Fibroblast of the conjunctiva (primary cell): ENCODE data around the gene ADSS1.
"Not testable (repeated sequence)": the region's sequence is repeated elsewhere in the genome, so short reads cannot be mapped to it uniquely, and the experiment has no call there.

Experiments used
- DNase-seq: peaks from one replicate; pipeline ENCODE4 v3.0.0-alpha.2; 2010; ENCODE audit warnings: low read depth

Gene ADSS1

DNA sequence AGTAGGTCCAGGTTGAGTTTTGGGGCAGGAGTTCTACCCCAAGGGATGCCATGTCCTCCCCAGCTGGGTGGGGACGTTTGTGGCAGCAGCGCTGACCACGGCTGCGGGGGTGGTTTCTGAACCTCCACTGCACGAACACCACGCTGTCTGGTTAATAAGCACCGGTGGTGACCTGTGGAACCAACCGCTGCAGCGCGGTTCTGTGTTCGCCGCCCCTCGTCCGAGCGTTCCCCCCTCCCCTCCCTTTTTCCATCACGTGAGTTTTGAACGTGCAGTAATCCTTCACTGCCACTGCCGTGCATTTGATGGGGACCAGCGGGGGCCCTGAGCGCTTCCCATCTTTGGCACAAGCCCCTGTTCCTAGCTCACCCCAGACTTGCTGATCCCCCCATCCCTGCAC, 6.4 kb upstream of the ADSS1 start:
- no peak for DNase-seq

DNA sequence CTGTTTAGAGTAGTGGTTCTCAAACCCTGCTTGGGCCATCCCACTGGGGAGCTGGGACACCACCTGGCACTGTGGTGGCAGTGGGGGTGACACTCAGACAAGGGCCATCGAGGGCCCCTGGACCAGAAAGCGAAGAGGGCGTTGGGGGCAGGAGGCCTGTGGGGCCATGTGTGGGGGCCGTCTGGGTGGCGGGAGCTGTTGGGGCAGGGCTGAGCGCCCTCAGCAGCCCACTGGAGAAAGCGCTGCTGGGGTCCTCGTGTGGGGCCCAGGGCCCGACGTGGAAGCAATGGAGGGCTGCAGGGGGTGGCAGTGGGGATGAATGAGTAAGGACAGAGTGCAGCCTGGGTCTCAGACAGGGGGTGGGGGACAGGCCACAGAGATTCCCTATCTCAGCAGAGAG, 5.9 kb upstream of the ADSS1 start:
- DNase-seq = no peak

DNA sequence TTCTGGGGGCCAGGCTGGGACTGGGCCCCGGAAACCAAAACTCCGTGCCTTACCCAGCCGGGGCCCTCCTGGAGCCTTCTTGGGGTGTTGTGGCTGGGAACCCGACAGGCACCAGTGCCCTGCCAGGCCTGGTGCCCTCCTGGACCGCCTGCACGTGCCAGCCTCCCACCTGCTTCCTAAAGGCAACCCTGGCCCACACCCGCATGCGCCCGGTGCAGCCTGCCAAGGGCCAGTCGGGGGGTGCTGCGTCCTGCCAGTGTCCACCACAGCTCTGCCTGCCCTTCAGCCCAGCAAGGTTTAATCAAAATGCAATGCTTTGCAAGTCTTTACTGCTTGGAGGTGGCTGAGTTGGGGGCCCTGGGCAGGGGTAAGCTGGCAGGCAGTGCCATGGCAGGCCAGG, 5.2 kb upstream of the ADSS1 start:
- DNase-seq = no peak

DNA sequence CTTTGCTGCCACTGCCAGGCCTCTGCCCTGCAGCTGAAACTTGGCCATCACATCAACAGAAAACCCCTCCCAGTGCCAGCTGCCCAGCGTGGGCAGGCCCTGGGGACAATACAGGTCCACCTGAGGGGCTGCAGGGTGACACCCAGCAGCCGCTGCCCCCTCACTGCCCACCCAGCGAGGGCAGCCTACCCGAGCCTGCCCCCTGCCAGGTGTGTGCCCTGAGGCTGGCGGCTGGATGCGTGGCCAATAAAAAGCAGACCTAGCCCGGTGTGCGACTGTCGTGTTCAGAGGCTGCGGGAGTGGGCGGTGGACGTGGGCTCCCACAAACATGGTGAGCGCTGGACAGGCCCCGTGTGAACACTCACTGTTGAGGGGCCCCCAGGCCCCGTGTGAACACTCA, 4.7 kb upstream of the ADSS1 start:
- DNase-seq = no peak

DNA sequence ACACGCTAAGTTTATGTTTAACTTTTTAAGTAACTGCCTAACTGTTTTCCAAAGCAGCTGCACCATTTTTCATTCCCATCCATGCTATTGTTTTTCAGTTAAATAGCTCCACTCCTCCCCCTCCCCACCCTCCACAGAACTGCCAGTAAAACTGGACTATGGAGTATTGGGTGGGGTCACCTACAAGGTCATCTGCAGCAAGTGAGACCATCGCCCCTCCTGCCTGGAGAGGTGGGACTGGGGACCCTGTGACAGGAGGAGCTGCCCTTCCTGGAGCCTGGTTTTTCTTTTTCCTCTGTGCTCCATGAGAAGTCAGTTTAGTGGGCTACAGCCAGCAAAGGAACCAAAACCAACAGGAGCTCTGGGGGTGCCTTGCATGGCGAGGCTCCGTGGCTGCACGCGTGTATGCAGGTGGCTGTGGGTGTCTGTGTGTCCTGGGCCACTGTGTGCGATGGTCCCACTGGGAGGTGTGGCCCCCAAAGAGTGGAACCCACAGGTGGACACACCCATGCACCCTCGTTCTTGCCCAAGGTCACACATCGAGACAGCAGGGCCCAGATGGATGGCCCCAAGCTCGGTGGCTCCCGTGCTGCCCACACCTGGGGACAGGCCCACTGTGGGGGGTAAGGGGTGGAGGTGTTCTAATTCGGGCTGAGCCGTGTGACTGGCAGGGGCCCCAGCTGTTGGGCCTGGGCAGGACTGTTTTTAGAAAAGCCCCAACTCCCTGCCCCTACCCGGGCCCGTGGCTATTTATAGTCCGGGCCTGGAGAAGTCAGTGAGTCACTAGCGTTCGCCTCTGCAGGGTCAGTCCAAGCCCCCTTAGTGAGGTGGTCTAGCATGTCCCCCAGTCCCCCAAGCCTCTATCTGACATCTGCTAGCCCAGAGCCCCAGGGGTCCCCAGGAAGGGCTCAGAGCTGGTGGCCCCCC, 2.3 kb upstream of the ADSS1 start:
- no peak for DNase-seq

DNA sequence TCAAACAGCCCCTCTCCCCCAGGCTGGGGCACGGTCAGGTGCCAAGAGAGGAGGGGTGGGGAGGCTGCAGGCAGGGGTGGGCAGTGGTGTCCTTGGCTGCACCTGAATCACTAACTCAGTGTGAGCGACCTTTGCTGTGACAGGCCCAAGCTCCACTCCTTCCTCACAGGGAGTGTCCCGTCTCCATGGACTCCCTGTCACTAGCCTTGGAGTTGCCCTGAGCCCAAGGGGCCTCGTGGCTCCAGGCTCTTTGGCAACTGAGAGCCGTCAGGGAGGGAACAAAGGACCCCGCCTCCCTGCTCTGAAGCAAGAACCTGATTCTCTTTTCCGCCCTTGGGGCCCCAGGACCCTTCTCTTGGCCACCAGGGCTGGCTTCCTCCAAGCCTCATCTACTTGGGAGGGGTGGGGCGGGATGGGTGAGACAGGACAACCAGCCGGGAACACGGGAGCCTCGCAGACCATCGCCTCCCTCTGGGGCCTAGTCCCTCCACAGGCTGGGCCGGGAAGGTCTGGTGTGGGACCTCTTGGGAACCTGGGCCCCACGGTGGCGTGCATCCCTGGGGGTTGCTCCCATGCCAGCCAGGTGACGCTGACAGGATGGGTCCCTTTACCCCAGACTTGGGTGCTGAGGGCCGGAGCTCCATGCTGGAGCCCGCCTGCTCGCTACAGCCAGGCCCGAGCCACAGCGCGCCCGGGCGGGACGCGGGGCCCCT, 935 bp upstream of the ADSS1 start:
- DNase-seq = no peak

DNA sequence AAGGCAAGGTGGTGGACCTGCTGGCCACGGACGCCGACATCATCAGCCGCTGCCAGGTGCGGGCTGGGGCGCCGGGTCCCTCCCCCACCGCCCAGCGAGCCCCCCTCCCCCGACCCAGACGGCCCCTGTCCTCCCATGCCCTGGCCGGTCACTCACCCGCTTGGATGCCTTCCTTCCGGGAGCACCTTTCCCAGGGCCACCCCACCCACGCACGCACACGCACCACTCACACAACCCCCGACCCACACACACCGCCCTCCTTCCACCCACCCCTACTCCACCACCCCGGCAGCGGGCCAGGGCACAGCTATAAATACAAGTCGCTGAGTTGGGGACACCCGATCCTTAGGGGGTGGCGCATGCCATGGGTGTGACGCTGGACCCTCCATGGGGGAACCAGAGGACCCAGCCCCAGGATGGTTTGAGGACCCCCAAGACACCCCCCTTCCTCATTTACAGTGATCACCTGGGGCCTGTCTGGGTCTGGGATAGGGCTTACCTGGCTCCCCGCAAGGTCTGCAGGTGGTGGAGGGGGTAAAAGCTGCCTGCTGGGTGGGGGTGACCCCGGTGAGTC, 465 bp downstream of the ADSS1 start:
- no peak for DNase-seq

DNA sequence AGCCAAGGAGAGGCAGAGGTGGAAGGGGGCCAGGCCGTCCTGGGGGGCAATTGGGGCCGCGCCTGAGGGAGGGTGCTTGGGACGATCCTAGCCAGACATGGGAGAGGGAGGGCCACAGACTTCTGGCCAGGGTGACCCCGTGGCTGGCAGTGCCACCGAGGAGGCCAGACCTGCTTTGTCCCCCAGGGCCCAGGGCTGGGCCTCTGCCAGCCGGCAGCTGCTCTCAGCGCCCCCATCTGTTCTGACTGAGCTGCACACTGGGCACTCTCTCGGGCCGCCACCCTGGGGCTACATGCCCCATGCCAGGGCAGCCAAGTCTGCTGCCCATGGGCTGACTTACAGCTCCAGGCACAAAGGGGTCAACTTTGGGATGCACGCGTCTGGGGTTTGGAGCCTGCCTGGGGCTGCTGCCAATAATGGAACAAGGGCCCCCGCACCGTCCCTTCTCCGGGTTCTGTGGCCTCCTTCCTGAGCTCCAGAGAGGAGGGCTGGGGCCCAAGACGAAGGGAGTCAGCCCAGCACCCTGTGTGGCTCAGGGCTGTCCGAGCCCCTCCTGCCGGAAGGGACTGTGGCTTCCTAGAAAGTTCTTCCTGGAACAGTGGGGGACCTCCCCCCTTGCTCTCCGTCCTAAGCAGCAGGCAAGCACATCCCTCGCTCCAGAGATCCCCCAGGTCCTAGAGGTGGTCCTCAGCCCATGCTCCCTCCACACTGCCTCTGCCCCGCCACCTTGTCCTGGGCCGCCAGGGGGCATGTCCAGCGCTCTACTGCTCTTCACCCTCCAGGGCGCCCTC, 1.1 kb downstream of the ADSS1 start:
- no peak for DNase-seq

DNA sequence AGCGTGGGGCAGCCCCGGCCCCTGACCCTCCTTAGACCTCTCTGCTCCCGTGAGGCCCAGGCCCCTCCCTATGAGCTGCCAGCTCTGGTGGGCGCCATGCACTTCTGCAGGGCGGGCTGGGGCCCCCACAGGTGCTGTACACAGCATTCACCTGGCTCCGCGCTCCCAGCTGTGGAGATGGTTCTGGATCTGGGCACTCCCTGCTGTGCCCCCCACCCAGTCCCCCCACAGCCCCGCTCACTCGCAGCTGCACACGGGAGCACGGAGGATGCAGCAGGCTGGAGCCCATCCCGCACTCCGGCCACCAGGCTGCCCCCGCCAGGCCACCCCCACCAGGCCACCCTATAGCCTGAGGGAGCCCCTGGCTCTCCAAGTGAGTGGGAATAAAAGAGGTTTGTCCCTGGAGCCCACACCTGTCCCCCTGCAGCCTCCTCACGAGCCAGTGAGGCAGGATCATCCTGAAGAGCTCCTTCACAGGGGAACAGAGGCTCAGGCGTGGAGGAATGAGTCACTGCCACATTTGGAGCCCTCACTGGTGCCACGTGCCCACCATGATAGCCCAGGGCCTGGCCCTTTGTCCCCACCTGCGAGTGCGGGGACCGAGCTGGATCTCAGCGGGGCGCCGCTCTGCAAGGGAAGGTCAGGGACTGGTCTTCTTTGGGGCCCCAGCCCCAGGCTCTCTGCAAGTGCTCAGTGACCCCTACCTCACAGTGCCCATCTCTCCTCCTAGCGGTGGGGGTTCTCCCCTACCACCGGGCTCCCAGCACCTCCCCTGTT, 1.9 kb downstream of the ADSS1 start:
- no peak for DNase-seq

DNA sequence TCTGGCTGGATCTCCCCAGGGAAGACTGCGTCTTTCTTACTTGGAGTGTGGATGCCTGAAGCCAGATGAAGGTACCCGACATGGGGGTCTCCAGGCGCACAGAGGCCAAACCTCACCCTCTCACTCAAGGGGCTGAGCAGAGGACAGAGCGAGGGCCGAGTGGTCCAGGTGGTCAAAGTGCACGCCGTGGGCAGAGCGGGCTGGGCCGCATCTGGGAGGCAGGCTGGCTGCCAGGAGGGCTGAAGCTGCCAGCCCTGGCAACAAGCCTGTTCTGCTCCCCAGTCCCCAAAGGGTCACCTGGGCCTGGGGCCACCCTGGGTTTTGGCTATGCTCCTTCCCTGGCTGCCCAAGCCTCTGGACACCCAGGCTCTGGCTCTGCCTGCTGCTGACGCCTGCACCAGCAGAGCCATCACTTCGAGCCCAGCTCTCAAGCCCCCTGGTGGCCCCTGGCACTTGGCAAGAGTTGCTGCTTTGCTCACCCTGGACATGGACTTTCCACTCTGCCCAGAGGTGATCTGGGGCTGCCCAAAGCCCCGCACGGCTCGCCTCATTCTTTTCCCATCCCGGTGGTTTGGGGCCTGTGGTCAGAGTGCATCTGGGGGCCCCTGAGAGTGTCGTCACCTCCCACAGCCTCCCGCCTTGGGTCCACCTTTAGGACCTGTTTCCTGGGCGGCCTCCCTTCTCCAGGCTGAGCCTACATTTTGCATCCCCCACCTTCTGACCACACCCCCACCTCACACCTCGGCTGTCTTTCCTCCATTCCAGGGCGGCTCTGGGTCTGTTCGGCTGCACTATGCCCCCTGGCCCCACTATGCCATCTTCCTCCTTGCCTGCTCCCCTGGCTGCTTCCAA, 2.8 kb downstream of the ADSS1 start:
- DNase-seq = no peak

DNA sequence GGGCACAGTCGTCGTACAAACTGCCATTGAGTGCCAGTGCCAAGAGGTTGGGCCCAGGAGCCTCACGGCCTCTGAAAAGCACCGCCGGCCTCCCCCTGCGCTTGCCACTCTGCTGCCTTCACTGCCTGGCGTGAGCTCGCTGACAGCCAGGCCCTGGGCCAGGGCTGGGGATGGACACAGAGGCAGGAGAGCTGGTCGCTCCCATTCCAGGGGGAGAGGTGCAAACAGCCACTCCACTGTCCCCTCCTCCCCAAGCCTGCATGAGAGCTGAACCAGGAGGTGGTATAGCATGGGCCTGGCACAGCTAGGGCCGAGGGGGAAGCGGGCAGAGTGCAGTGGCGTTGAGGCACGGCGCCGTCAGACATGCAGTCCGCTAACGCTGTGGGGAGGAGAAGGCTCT, 4.6 kb downstream of the ADSS1 start:
- DNase-seq = no peak

DNA sequence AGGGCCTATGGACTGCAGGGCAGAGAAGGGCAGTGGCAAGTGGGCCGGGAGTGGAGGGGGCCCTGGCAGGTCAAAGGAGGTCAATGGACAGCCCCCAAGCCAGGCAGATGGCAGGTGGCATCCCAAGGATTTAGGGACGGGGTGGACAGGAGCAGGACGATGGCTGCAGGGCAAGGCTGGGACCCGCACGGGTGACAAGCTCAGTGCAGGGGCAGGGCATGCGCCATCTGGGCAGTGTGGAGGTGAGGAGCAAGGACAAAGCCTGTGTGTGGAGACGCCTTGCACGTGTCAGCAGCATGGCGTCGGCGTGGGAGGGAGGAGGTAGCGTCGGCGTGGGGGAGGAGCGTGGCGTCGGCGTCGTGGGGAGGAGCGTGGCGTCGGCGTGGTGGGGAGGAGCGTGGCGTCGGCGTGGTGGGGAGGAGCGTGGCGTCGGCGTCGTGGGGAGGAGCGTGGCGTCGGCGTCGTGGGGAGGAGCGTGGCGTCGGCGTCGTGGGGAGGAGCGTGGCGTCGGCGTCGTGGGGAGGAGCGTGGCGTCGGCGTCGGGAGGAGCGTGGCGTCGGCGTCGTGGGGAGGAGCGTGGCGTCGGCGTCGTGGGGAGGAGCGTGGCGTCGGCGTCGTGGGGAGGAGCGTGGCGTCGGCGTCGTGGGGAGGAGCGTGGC, 5.3 kb downstream of the ADSS1 start:
- DNase-seq = not testable (repeated sequence)

DNA sequence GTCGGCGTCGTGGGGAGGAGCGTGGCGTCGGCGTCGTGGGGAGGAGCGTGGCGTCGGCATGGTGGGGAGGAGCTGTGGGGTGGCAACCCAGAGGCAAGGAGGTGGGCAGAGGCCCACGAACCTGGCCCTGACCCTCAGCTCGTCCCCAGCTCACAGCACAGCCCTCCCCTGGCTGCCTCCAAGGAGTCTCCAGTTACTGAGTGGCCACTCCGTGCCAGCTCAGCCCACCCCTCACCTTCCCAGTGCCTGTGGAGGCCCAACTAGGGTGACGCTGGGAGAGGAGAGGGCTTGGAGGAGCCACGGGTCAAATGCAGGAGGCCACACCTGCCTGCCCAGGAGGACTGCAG, 5.8 kb downstream of the ADSS1 start:
- DNase-seq = no peak

DNA sequence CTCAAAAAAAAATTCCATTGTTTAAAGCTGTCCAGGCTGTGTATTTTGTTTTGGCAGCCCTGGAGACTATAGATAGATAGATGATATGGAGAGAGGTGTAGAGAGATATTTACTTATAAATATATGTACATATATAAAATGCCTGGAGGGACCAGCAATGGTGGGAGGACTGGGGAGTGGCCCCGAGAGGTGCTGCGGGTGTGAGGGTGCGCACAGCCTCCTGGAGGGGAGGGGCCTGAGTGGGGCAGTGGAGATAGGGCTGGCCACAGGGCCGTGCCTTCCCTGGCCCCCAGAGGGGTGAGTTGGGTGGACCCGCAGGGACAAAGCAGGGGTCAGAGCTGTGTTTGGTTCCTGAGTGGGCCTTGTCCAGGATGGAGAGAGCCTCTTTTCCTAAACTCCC, 6.5 kb downstream of the ADSS1 start:
- no peak for DNase-seq

DNA sequence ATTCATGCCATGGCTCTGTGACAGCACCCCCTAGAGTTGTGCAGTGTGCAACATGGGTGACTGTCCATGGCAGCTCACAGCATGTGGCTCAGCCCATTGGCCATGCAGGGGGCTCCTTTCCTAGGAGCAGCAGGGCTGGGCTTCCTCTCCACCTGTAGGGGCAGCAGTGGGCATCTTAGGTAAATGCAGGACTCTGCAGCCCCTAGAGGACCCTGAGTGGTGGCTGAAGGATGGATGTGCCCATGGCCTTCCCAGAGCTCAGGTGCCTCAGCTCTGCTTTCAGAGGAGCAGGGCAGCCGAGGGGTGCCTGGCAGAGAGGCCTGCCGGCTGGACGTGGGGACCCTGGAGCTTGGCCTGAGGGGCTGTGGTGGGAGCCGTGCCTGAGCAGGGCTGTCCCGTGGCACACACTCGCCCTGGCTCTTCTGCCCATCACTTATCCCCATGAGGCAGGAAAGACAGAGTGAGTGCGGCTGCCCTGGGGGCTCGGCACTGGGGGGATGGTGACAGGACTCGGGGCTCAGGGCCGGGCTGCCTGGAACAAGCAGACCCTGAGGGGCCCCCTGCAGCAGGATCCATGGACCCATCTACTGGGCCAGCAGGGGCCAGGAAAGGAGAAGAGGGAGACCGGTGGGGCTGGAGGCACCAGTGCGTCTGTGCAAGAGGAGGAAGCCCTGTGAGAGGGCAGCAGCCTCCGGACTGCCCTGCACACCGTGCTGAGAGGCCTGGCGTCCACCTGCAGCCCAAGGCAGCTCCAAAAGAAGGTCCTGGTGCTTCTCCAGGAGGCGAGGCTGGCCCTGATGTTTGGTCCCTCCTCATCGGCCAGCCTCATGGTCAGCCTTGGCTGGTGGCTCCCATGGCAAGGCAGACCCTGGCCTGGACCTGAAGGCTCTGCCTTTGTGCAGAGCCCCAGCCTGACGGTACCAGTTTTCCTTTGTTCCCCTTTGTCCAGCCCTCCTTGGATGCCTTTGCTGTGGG, 7.6 kb downstream of the ADSS1 start:
- no peak for DNase-seq

DNA sequence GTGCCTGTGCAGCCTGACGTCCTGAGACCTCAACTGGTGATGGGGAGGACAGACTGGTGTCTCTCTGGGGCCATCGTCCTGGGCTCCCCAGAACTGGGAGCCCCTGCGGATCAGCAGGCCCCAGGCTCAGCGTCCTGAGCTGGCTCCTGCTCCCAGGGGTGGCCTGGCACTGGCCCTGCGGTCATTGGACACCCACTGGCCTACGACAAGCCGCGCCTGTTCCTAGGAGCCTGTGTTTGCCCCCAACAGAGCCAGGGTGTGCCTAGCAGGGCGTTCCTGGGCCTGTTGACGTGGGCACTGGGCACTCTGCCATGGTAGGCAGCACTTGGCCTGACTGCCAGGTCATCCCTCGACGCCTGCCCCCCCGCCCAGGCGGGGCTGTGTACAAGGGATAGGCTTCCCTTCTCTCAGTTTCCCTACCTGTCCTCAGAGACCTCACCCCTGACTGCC, 8.4 kb downstream of the ADSS1 start:
- no peak for DNase-seq

DNA sequence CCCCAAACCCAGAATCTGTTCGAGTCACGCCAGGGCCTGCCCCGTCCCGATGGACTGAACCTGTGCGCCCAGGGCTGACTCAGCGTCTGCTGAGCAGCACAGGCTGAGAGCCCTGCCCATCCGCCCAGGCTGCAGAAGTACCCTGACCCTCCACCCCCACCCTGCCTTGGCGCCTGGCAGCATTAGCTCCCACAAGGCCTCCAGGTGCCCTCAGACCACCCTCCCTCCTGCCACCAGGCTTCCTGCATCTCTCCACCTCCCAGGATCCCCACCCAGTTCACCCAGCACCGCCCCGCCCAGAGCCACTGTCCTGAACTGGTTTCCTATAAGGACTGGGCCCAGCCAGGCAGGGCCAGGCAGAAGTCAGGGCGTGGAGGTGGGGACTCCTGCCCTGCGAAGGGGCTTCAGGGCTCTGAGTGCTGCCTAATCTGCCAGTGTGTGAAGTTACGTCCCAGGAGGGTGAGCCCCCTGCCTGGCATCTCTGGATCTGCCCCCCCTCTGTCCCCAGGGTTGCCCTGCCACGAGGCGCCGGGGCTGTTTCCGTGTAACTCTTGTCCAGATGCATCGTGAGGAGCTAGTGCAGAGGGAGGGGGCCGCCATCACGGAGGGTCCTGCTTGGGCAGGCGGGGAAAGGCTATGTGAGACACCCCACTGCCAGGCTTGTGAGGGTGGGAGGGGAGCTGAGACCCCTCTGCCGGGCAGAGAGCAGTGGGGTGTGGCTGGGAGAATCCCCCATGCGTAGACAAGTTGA, 9.1 kb downstream of the ADSS1 start:
- DNase-seq = no peak

DNA sequence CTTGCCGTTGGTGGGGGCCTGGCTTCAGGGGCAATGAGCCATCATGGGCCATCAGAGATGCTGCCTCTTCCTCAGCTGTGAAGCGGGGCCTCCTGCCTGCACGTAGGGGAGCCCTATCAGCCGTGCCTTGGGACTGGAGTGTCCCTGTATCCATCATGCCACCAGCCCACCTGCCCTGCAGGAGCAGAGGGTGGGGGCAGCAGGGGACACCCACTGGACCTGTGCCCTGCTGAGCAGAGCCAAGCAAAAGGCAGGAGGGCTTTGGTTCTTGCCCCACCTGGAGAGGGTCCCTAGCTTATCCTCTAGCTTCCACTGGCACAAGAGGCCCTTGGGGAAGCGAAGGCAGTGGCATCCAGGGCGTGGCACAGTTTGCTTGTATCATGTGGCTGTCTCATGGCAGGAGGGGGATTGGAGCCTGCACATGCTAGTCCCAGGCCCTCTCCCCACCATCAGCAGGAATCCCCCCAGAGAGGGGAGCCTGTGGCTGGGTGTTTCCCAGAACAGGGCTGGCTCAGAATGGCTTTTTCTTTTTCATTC, 10.1 kb downstream of the ADSS1 start:
- no peak for DNase-seq
